Gastroesophageal sphincter (tissue), 3 donors: ENCODE data around the gene DLK2.

Source experiments
- CTCF ChIP-seq, 4 experiments: fragments of 200-600 bp in 2 of 4; fragments of 450-650 bp in 2 of 4; sonication (generic) in 1 of 4; IDR thresholded peaks; one replicate each; pipeline ENCODE4 v1.5.1; 2017 to 2019; ENCODE audit warnings: antibody characterized with exemption in 4 of 4, mild to moderate bottlenecking in 2 of 4, moderate library complexity in 2 of 4
- EP300 ChIP-seq: sonication (generic); formaldehyde crosslinking; IDR thresholded peaks from one replicate; pipeline ENCODE4 v1.6.1; 2017; ENCODE audit warnings: antibody characterized with exemption, mild to moderate bottlenecking
- POLR2A ChIP-seq, 2 donors: fragments of 450-650 bp; IDR thresholded peaks; one replicate each; pipeline ENCODE4 v1.6.1; 2017; ENCODE audit warnings: antibody characterized with exemption in 2 of 2, mild to moderate bottlenecking in 2 of 2, moderate library complexity in 1 of 2
- POLR2AphosphoS5 ChIP-seq: sonication (generic); formaldehyde crosslinking; IDR thresholded peaks from one replicate; pipeline ENCODE4 v1.6.1; 2017; ENCODE audit warnings: antibody characterized with exemption

GRCh38 chr6:43493833-43494232 is 38.5 kb upstream of the DLK2 start:
- no peak for TF ChIP-seq CTCF (IDR thresholded peaks at IDR 0.05)
- no peak for TF ChIP-seq POLR2A (IDR thresholded peaks at IDR 0.05)
- TF ChIP-seq POLR2AphosphoS5 = no peak
- TF ChIP-seq EP300 = no peak
